Smooth muscle cell (in vitro differentiated cells): Measurements from ENCODE around the gene C11orf24. TPM values are rescaled to one million over a fixed set of nuclear protein-coding genes. Genes with fewer than 3 reads are reported as not detected.

ENCODE experiments used
- DNase-seq: peaks from one replicate; lab custom pipeline; 2025; ENCODE audit not compliant: unreplicated experiment; lab: John Stamatoyannopoulos, UW
- H2AFZ ChIP-seq: fragments of 200-600 bp; sonication (generic); 2 replicates; pipeline ENCODE4 v1.6.0; 2016; ENCODE audit warnings: antibody characterized with exemption, low read depth, mild to moderate bottlenecking
- H3F3A ChIP-seq: fragments of 200-600 bp; sonication (generic); 2 replicates; pipeline ENCODE4 v1.6.0; 2017; ENCODE audit warnings: antibody characterized with exemption, low read depth
- H3K27ac ChIP-seq: fragments of 200-600 bp; sonication (generic); 2 replicates; pipeline ENCODE4 v1.5.1; 2016; ENCODE audit warnings: low read depth, mild to moderate bottlenecking
- H3K27me3 ChIP-seq: fragments of 200-600 bp; sonication (generic); 2 replicates; pipeline ENCODE4 v1.6.1; 2016; ENCODE audit warnings: low read depth, mild to moderate bottlenecking
- H3K36me3 ChIP-seq: fragments of 200-600 bp; sonication (generic); 2 replicates; pipeline ENCODE4 v1.5.1; 2016; ENCODE audit warnings: low read depth
- H3K4me1 ChIP-seq: fragments of 200-600 bp; sonication (generic); 2 replicates; pipeline ENCODE4 v1.5.1; 2016; ENCODE audit warnings: low read depth
- H3K4me2 ChIP-seq: fragments of 200-600 bp; sonication (generic); 2 replicates; pipeline ENCODE4 v1.6.0; 2016; ENCODE audit warnings: mild to moderate bottlenecking
- H3K4me3 ChIP-seq: fragments of 200-600 bp; sonication (generic); 2 replicates; pipeline ENCODE4 v1.5.1; 2016; ENCODE audit warnings: mild to moderate bottlenecking
- H3K79me2 ChIP-seq: fragments of 200-600 bp; sonication (generic); 2 replicates; pipeline ENCODE4 v1.6.0; 2016; ENCODE audit warnings: low read depth, mild to moderate bottlenecking
- H3K9ac ChIP-seq: fragments of 200-600 bp; sonication (generic); 2 replicates; pipeline ENCODE4 v1.6.0; 2016; ENCODE audit warnings: low read depth
- H3K9me3 ChIP-seq: fragments of 200-600 bp; sonication (generic); replicated peaks from 2 replicates; pipeline ENCODE4 v1.5.1; 2016; ENCODE audit warnings: low read depth
- H4K20me1 ChIP-seq: fragments of 200-600 bp; sonication (generic); 2 replicates; pipeline ENCODE4 v1.6.0; 2016; ENCODE audit warnings: low read depth
- WGBS: methylation state at CpG from one replicate; pipeline ENCODE4 v1.1.7; 2016; ENCODE audit warnings: low lambda C conversion rate; 5-methylcytosine and 5-hydroxymethylcytosine counted together
- polyA plus RNA-seq: library from polyadenylated mRNA; unstranded; fragments of >200 nt; fragmentation: Nextera tagmentation; extraction: Ambion mirVana; gene quantifications from 2 replicates; pipeline ENCODE4 v1.2.1, GENCODE V29; 2016
- total RNA-seq: library from RNA; depleted of rRNA; stranded (reverse); fragments of >200 nt; gene quantifications from 2 replicates; pipeline ENCODE4 v1.2.3, GENCODE V29; 2014
- TF ChIP-seq, protein P1 (sequence below): fragments of 200-600 bp; sonication (generic); IDR thresholded peaks from 2 replicates; pipeline ENCODE4 v1.5.1; 2017; ENCODE audit warnings: borderline replicate concordance, mild to moderate bottlenecking, antibody characterized with exemption; ENCODE audit not compliant: insufficient read depth, poor library complexity, severe bottlenecking

Gene C11orf24
- total and polyA plus RNA-seq, 2 experiments from 2014 or later: 58.1 to 97.5 TPM

- H3K9me3 ChIP-seq: no peaks in the 10 kb centered on the region
- no peaks in the 10 kb centered on the region for H3K4me1 ChIP-seq
- H2AFZ ChIP-seq: no peak overlapping the region
- H3K36me3 ChIP-seq: no peaks in the 10 kb centered on the region
- H3K4me3 ChIP-seq: no peak overlapping the region
- H3K4me2 ChIP-seq: no peak overlapping the region
- WGBS: over 99% methylated on average over 8 of the region's 8 CpGs
- peaks cover 2% of the 10 kb centered on the region for H3F3A ChIP-seq
- no peak overlapping the region for H3K9ac ChIP-seq
- H3K79me2 ChIP-seq: peaks cover 7% of the 10 kb centered on the region
- DNase-seq: no peak
- H3K27ac ChIP-seq: no peak overlapping the region
- H3K27me3 ChIP-seq: no peaks in the 10 kb centered on the region
- H4K20me1 ChIP-seq: peaks cover 31% of the 10 kb centered on the region
- TF ChIP-seq, protein P1, sequence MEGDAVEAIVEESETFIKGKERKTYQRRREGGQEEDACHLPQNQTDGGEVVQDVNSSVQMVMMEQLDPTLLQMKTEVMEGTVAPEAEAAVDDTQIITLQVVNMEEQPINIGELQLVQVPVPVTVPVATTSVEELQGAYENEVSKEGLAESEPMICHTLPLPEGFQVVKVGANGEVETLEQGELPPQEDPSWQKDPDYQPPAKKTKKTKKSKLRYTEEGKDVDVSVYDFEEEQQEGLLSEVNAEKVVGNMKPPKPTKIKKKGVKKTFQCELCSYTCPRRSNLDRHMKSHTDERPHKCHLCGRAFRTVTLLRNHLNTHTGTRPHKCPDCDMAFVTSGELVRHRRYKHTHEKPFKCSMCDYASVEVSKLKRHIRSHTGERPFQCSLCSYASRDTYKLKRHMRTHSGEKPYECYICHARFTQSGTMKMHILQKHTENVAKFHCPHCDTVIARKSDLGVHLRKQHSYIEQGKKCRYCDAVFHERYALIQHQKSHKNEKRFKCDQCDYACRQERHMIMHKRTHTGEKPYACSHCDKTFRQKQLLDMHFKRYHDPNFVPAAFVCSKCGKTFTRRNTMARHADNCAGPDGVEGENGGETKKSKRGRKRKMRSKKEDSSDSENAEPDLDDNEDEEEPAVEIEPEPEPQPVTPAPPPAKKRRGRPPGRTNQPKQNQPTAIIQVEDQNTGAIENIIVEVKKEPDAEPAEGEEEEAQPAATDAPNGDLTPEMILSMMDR: no peak
Observed at GRCh38 chr11:68262544-68262827, 9.3 kb downstream of the C11orf24 start.

DNA sequence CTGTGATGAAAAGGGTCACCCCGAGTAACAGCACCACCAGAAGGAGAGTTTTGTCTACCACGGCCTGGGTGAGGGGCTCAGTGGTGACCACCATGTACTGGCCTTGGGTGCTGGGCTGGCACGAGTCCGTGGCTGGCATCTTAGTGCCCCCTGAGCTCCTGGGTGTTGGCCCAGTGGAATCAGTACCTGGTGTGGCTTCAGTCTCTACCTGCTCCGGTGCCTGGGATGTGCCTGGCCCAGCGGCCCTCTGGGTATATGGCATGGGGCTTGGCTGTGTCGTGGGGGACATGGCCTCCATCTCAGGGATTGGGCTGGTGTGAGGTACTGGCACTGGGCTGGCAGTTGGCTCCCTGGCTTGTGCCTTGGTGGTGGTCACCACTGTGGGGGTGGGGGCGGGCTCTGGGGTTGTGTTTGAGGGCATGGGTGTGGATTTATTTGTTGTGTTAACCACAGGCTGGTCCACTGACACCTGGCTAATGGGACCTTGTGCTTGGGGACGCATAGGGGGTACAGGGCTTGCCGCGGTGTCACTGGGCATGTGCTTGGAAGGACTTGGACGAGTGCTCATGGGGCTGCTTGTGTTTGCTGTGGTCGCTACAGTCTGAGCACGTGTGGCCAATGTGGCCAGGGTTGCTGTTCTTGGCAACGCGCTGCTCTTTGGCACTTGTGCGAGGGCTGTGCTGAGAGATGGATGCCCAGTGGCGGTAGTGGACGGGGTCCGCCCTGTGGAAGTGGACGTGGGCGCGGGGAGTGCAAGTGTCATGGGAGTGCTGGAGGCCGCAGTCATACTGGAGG, 9.8 kb downstream of the C11orf24 start:
- no peaks in the 10 kb centered on the region for H3K4me1 ChIP-seq
- H3K9ac ChIP-seq: no peak overlapping the region
- WGBS: 98% methylated on average over 24 of the region's 24 CpGs
- no peak for DNase-seq
- no peaks in the 10 kb centered on the region for H3K36me3 ChIP-seq
- H3K79me2 ChIP-seq: peaks cover 6% of the 10 kb centered on the region
- H2AFZ ChIP-seq: no peak overlapping the region
- no peaks in the 10 kb centered on the region for H3K9me3 ChIP-seq
- no peak overlapping the region for H3K27ac ChIP-seq
- TF ChIP-seq, protein P1: no peak
- no peak overlapping the region for H3K4me2 ChIP-seq
- no peaks in the 10 kb centered on the region for H3K27me3 ChIP-seq
- H4K20me1 ChIP-seq: peaks cover 26% of the 10 kb centered on the region
- peaks cover 2% of the 10 kb centered on the region for H3F3A ChIP-seq
- no peak overlapping the region for H3K4me3 ChIP-seq

GRCh38 chr11:68261006-68261405, 10.8 kb downstream of the C11orf24 start:
- WGBS: 95% methylated on average over 15 of the region's 15 CpGs
- no peaks in the 10 kb centered on the region for H3K36me3 ChIP-seq
- H3K27ac ChIP-seq: no peak overlapping the region
- no peaks in the 10 kb centered on the region for H3K9me3 ChIP-seq
- H3K79me2 ChIP-seq: peaks cover 6% of the 10 kb centered on the region
- H3F3A ChIP-seq: peaks cover 2% of the 10 kb centered on the region
- H3K4me1 ChIP-seq: no peaks in the 10 kb centered on the region
- H3K4me2 ChIP-seq: no peak overlapping the region
- peaks cover 19% of the 10 kb centered on the region for H4K20me1 ChIP-seq
- TF ChIP-seq, protein P1: no peak
- H2AFZ ChIP-seq: no peak overlapping the region
- DNase-seq: no peak
- H3K4me3 ChIP-seq: no peak overlapping the region
- no peak overlapping the region for H3K9ac ChIP-seq
- H3K27me3 ChIP-seq: no peaks in the 10 kb centered on the region

- H3F3A ChIP-seq: peaks cover 2% of the 10 kb centered on the region
- TF ChIP-seq, protein P1: no peak
- no peaks in the 10 kb centered on the region for H3K27me3 ChIP-seq
- WGBS: 96% methylated on average over 6 of the region's 6 CpGs
- H3K4me3 ChIP-seq: no peak overlapping the region
- H4K20me1 ChIP-seq: peaks cover 18% of the 10 kb centered on the region
- no peaks in the 10 kb centered on the region for H3K4me1 ChIP-seq
- H3K4me2 ChIP-seq: no peak overlapping the region
- peaks cover 2% of the 10 kb centered on the region for H3K79me2 ChIP-seq
- H3K36me3 ChIP-seq: no peaks in the 10 kb centered on the region
- H2AFZ ChIP-seq: no peak overlapping the region
- no peak overlapping the region for H3K9ac ChIP-seq
- DNase-seq: no peak
- H3K9me3 ChIP-seq: no peaks in the 10 kb centered on the region
- no peak overlapping the region for H3K27ac ChIP-seq
Observed at GRCh38 chr11:68260484-68260883, 11.3 kb downstream of the C11orf24 start.
